Suppressor macrophage treated with lipopolysaccharide for 1 hour (primary cell): ENCODE data around the gene RABAC1.
"Not testable (repeated sequence)": the region's sequence is repeated elsewhere in the genome, so short reads cannot be mapped to it uniquely, and the experiment has no call there.

Source experiments
- DNase-seq, 3 donors: peaks; one replicate each; pipeline ENCODE4 v3.0.0-alpha.2; 2020 to 2022

RABAC1 gene, protein sequence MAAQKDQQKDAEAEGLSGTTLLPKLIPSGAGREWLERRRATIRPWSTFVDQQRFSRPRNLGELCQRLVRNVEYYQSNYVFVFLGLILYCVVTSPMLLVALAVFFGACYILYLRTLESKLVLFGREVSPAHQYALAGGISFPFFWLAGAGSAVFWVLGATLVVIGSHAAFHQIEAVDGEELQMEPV

DNA sequence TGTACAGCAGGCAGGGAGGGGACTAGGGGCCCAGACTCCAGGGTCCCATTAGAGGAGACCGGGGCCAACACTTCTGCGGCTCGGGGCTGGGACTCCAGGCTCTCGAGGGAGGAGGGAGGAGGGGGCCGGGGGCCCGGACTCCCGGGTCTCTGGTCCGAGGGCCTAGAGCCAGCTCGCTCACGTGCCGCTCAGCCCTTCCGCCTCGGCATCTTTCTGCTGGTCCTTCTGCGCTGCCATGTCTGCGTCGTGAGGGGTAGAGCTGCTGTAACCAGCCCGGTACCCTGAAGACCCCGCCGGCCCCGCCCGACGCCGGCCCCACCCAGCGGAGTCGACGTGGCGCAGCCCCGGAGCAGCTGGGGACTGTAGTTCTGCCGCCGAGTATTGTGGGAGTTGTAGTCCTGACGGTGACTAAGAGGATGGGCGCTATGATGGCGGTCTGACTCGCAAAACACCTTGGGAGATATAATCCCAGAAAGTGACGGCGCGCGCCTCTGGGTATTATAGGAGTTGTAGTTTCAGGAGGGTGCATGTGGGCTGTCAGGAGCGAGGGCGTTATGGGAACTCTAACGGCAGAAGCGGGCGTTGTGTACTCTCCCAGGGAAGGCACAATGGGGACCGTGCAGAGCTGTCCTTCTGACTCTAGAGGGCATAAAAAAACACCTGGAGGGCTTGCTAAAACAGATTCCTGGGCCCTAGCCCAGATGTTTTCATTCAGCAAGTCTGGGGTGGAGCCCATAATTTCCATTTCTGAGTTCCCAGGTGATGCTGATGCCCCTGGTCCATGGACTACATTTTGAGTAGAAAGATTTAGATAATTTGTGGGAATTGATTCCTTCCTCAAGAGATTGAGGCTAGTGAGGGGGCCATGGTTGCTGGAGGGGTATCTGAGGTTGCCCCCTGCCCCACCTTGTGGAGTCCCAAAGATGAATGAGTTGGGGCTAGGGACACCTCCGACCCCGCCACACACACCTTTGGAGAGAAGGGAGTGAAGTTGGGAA, at the start of gene RABAC1:
TSS of gene RABAC1 (minus strand) at position 266 of the 998 bp plus-strand sequence. CDS start at position 237, 29 bp downstream.
- peak; percentile 86 to 92 (median 91) for DNase-seq

DNA sequence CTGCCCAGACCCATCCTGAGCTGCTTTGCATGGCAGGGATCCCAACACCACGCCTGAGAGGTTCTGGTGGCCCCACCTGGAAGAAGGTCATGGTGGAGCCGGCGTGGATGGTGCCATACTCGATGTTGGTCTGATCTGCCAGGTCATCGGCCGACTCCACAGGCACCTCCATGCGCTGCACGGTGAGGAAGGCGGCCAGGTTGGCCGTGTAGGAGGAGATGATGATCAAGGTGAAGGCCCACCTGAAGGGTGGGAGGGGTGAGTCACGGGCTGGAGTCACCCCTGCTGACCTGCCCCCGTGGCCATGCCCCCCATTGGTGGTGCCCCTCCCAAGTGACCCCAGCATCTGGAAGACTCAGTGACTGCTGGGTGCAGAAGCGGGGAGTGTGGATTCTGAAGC, 47.4 kb upstream of the RABAC1 start:
- no peak for DNase-seq

DNA sequence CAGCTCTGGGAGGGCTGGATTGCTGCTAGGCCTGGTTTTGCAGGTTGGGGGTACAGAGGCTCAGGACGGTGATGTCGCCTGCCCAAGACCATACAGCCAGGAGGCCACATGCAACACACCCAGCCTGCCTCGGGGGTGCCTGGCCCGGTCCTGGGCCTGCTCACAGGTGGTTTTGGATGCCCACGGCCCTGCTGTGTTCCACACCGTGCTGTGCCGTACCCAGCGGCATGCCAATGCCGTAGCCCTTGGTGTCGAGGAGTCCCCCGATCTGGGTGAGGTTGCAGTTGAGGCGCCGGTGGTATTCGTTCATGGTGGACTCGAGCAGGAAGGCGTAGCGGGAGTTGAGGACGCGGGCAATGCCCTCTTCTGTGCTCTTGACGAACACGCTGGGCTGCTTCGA, 46.4 kb upstream of the RABAC1 start:
- DNase-seq: no peak

DNA sequence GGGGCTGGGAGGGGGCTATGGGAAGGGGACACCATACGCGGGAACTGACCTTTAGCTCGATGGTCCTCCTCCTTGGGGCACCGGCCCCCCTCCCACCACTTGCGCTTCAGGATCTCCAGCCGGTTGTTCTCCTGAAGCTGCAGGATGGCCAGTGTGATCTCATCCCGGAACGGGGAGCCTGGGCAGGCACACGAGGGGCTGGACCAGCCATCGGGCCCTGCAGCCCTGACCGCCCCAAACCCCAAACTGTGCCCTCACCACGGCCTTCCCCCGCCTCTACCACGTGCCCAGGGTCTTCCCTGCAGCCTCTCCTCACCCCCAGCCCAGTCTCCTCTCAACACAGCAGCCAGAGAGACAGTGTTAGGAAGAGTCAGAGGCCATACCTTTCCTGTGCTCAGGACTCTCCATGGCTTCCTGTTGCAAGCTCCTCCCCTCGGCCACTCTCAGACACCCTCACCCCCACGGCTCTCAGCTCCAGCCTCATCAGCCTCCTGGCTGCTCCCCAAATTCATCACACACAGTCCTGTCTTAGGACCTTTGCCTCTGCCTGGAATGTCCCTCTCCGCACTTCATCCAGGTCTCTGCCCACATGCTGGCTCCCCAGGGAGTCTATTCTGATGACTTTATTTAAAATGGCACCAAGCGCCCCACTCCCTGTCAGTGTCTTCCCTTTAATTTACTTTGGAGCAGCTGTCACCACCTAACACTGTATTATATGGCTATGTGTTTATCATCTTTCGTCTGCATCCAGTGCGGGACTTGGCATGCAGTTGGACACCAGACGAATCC, 44.6 kb upstream of the RABAC1 start:
- no peak for DNase-seq

DNA sequence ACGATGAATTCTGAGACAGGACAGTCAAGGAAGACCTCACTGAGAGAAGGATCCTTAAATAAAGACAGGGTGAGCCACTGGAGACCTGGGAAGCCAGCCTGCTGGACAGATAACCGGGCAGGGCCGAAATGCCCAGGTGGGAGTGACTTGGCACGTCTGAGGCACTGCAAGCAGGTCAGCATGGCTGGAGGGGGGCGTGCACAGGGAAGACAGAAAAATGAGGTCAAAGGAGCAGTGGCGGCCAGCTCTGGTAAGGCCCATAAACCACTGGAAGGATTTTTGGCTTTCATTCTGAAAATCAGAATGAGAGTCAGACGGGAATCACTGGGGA, 40.7 kb upstream of the RABAC1 start:
- no peak for DNase-seq

DNA sequence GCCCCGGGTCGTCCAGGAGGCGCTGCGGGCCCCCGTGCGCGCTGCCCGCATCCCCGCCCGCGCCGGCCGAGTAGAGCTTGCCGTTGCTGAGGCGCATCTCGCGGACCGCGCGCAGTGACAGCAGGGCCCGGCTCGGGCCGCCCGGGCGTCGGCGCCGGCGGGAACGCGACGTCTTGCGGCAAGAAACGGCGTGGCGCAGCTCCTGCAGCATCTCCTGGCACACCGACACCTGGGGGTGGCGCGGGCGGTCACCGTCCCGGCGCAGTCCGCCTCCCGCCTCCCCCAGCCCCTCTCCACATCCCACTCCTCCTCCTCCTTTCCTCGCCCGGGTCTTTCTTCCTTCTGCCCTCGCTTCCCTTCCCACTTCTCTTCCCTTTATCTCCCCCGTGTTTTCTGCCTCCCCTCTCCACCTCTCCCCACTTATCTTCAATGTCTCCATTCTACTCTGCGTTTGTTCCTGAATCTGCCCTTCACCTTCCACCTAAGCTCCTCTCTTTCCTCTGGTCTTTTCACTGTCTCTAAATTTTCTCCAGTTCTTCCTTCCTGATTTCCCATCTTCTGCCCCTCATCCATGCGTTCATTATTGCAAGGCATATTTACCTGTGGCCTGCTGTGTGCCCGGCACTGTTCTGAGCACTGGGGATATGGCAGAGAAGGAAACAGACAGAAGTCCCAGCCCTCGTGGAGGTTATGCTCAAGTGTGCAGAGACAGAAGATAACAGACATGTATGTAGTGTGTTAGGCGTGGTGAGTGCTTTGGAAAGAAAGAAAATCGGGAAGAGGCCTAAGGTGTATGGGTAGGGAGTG, 40.2 kb upstream of the RABAC1 start:
- peak in 1 of 3 donors; percentile 5 for DNase-seq

DNA sequence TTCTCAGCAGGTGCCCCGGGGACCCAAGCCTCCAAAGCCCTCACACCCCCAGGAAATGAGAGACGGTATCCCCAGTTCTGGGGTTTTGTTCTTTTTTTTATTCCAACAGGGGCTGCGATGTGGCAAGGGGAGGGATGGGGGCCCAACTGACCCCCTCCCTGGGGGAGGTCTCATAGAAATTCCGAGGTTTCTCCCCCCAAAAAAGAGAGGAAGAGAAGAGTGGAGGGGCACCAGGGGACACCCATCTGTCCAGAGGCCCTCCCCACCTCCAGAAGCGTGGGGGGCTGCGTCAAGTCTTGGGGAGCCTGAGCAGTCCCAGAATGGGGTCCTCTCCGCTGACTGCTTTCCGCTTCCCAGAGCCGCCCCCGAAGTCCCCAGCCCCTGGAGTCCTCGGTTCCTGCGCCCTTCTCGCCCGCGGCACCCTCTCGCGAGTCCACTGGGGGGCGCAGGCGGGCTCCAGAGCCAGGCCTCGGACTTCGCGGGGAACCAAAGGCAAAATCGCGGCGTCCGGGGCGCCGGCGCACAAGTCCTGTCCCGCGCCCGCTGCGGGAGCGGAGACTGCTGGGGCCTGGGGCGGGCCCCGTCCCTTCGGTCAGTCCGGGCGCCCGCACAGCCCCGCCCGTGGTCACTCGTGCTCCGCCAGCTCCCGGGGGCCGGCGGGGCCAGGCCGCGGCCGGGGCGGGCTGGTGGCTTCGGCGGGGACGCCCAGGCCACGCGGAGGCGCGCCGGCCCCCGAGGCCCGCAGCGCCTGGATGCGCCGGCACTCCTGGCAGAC, 39.3 kb upstream of the RABAC1 start:
- peak; percentile 53 to 72 (median 57) for DNase-seq

DNA sequence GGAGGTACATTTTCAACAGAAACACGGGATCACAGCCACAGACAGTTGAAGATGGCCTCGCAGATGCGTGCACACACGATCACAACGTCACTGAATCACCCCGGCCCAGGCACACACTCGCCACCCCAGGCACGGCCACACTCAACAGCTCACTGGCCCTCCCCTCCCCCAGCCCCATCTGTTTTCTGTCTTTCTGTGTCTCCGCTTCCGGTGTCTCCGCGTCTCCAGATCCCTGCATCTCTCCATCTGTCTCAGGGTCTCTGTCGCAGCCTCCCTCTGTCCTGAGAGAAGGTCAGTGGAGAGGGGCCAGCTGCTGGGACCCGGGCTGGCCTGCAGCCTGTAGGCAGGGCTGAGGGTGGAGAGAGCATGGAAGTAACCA, 38.7 kb upstream of the RABAC1 start:
- no peak for DNase-seq

DNA sequence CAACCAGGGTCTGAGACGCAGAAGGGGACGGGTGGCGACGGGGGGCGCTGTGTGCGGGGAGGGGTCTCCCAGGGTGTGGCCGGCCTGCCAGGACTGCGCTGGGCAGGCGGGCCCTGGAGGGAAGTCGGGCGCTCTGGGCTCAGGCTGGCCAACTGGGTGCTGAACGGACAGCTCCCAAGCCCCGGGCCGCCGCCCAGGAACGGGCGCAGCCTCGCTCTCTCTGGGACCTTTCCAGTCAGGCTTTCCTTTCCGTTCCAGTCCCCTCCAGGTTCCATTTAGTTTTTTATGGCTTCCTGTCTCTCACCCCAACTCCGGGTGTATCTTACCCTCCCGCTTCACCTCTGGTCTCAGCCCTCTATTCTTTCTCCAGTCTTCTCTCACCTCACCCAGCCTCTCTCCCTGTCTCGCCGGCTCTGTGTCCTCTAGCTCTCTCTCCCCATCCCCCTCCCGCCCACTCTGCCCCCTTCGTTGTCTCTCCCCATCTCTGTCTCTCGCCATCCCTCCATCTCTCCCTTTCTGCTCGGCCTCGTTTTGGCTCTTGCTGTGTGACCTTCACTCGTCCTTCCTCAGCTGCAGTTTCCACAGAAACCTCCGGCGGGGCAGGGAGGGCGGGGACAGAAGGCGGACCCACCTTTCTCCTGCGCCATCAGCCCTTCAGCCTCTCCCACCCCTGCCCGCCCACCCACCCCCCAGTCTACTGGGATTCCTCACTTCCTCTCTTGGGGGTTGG, 38.2 kb upstream of the RABAC1 start:
- peak; percentile 39 to 78 (median 61) for DNase-seq

DNA sequence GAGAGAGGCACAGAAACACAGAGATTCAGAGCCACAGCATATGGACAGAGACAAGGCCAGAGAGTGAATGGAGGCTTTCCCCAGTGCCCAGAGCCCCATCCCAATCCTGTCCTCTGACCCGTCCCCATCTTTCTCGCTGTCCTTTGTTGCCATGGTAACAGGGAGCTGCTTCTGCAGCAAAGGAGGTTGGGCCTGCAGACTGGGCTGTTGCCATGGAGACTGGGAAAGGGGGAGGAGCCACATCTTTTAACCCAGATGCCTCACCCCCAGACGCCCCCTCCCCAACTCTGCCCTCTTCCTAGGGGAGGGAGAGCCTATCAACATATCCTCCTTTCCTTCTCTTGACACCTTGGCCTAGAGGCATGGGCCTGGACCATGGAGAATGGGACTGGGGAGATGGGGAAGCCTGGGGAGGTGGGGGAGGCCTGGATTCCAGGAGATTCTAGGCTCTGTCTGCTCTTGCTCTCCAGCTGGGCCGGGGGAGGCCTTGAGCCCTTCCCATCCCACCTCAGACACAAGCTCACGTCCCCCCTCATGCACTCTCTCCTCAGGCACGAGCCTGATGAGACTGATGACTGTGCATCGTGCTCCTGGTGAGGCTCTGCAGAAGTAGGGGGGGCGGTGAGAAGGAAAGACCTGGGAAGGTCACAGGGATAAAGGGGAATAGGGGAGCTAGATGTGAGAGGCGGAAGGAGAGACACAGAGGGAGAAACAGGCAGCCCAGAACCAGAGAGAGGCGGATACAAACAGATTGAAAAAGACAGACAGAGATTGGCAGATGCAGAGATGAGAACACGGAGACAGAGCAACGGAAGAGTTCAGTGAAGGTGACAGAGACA, 37.1 kb upstream of the RABAC1 start:
- DNase-seq: peak in 2 of 3 donors; percentile 15 to 16

DNA sequence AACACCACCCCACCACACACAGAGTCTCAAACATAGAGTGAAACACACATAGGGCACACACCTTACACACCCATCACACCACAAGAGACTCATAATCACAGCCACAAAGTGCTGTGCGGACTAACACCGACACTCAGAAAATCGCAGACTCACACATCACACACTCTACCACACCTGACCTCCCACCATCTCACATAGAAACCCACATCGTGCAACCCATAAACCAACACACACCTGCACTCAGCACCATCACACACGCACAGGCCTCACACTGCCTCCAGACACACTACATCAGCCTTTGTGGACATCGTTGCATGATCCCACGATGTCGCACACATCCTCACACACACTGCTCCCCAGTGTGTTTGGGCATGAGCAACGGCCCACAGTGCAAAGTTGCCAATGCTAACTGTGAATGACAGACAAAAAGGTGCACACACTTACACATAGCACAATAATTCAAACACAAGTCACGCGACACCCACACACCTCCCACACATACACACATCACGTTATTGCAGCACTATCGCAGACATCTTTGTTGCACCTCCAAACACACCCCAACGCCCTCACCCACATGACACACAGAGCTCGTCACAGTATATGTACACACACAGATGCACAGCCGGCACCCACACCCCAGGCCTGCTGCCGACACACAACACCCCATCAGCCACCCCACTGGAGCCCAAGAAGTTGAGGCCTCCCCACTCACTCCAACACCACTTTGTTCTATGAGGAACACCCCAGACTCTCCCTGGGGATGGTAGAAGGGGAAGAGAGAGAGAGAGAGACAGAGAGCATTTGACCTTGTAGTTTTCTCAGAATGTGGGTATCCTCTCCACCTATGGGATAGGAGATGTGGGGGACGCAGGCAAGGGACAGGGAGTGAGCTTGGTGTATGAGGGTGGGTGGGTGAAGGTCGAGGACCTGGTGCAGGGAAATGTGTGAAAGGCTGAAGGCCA, 36.2 kb upstream of the RABAC1 start:
- DNase-seq: no peak

DNA sequence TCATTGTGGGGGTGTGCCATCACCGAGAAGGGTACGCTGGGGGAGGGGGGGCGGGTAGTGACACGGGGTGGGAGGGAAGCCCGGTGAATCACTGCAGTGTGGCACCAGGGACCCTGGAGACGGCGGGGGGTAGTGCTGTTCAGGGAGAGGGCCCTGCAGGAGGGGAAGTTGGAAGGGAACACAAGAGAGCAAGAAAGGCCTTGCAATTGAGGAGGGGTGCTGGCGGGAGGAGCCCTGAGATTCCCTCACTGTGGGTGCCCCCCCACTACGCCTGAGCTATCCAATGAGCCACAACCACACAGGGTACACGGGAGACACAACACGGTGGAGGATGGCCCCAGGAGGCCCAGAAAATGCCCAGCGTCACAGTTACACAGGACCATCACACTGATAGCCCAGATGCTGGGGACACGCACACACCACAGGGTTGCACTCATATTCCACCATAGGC, 35.4 kb upstream of the RABAC1 start:
- DNase-seq: peak in 2 of 3 donors; percentile 24 to 37

DNA sequence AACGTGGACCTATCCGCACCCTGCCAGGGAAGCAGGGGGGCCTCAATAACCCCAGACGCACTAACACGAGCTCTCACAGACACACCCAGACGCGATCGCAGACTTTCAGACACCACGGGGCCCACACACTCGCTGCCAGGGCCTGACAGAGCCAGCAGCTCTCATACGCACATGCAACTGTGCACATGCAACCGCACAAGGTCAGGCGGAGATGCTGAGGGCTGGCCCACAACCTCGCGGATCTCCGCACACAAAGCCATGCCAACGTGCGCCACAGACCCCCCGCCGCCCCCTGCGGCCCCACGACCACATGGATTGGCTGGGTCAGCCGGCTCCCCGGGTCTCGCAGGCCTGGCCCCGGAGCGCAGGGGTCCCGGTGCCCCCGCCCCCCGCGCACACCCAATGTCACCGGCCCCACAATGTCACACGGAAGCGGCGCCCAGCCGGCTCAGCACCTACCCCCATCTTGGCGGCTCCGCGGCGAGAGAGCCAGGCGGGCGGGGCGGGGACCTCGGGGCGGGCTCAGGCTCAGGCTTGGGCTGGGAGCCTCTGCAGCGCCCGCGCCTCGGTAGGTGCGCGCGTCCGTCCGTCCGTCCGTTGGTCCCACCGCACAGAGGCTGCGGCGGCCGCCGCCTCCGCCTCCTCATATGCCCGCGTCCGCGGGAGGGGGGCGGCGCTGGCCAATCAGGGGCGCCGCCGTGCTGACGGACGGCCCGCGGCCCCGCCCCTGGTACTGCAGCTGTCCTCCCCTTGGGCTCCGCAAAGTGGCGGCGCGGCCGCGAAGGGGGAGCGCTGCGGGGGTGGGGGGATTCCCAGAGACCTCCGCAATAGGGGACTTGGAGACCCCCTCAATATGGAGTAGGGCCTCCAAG, 34.7 kb upstream of the RABAC1 start, which contains the start of gene ATP1A3:
TSS of gene ATP1A3 (minus strand) at position 619 of the 872 bp plus-strand sequence. CDS start at position 465, 154 bp downstream.
- peak; percentile 48 to 82 (median 66) for DNase-seq

DNA sequence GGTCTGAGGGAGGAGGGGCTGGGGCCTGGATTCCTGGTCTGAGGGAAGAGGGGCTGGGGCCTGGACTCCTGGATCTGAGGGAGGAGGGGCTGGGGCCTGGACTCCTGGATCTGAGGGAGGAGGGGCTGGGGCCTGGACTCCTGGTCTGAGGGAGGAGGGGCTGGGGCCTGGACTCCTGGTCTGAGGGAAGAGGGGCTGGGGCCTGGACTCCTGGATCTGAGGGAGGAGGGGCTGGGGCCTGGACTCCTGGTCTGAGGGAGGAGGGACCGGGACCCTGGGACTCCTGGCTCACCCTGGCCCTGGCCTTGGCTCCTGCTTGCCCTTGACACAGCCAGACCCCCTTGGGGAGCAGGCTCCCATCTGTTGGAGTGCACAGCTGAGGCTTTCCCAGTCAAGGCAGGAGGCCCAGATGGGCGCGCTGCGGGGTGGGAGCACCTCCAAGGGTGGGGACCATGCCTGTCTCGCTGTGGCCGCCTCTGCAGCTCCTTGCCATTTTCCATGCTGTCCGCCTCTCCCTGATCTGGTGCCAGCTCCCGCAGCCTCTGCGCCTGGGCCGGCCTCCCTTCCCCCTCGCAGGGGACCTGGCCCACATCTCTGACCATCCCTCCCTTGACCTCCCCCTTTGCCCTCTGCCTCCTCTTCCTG, 32.9 kb upstream of the RABAC1 start:
- not testable (repeated sequence) for DNase-seq

DNA sequence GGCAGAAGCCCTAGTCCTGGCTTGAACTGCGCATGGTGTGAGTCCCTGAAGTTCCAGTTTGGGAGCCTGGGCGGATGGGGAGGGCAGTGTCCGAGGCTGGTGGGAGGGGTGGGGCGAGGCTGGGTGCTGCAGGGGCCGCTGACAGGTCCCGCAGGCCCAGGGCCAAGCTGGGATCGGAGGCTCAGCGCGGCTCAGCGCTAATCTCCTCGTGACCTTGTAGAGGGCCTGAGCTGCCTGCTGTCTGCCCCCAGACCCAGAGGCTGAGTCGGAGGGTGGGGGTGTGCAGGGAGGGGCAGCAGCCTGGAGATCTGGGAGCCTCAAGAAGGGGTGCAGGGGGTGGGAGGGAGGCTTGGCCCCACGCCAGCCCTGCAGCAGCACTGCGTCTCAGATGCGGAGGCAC, 31.9 kb upstream of the RABAC1 start:
- peak in 1 of 3 donors; percentile 6 for DNase-seq

DNA sequence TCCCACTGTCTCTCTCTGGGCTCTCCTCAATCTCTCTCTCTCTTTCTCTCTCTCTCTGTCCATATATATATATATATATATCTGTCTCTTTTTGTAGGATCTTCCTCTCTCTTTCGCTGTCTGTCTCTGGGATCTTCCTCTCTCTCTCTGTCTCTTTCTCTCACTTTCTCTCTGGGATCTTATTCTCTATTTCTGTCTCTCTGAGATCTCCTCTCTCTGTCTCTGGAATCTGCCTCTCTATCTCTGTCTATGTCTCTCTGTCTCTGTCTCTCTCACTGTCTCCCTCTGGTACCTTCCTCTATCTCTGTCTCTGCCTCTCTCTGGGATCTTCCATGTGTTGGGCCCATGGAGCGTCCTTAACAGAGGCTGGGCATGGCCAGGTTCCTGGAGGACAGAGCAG, 31.5 kb upstream of the RABAC1 start:
- no peak for DNase-seq

DNA sequence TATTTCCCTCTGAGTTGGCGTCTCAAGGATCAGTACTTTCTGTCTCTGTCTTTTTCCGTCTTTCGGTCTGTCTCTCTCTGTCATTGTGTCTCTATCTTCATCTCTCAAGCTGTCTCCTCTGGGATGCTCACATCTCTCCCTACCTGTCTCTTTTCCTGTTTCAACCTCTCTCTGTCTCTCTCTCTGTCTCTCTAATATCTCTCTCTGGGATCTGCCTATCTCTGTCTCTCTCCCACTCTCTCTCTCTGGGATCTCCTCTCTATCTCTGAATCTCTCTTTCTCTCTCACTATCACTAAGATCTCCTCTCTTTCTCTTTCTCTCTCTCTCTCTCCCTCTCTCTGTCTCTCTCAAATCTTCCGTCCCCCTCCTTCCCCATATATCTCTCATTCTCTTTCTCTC, 30.9 kb upstream of the RABAC1 start:
- no peak for DNase-seq
